Parathyroid adenoma (tissue), 2 donors: ENCODE data around the gene CA14.
"Not testable (repeated sequence)": the region's sequence is repeated elsewhere in the genome, so short reads cannot be mapped to it uniquely, and the experiment has no call there.

ENCODE experiments used
- H2AFZ ChIP-seq: fragments of 300-600 bp; sonication (generic); one replicate; pipeline ENCODE4 v1.7.0; 2017; ENCODE audit warnings: antibody characterized with exemption, mild to moderate bottlenecking
- H3K27ac ChIP-seq: fragments of 300-600 bp; sonication (generic); one replicate; pipeline ENCODE4 v1.7.0; 2017
- H3K27me3 ChIP-seq: fragments of 300-600 bp; sonication (generic); one replicate; pipeline ENCODE4 v1.7.0; 2017; ENCODE audit warnings: low read length; ENCODE audit not compliant: control insufficient read depth, insufficient read depth
- H3K36me3 ChIP-seq: fragments of 300-600 bp; sonication (generic); one replicate; pipeline ENCODE4 v1.7.0; 2017; ENCODE audit warnings: low read length; ENCODE audit not compliant: control insufficient read depth, insufficient read depth
- H3K4me1 ChIP-seq: fragments of 300-600 bp; sonication (generic); one replicate; pipeline ENCODE4 v1.7.0; 2017; ENCODE audit warnings: control low read depth
- H3K4me2 ChIP-seq: fragments of 300-600 bp; sonication (generic); one replicate; pipeline ENCODE4 v1.7.0; 2017; ENCODE audit warnings: low read length
- H3K4me3 ChIP-seq: fragments of 300-600 bp; sonication (generic); one replicate; pipeline ENCODE4 v1.7.0; 2017; ENCODE audit warnings: low read depth, low read length
- H3K79me2 ChIP-seq: fragments of 300-600 bp; sonication (generic); one replicate; pipeline ENCODE4 v1.7.0; 2017; ENCODE audit warnings: control low read depth
- H3K9ac ChIP-seq: fragments of 300-600 bp; sonication (generic); one replicate; pipeline ENCODE4 v1.7.0; 2017; ENCODE audit warnings: mild to moderate bottlenecking
- H3K9me3 ChIP-seq: fragments of 300-600 bp; sonication (generic); one replicate; pipeline ENCODE4 v1.7.0; 2017; ENCODE audit warnings: low read length; ENCODE audit not compliant: control insufficient read depth
- CTCF ChIP-seq: fragments of 300-600 bp; sonication (generic); IDR thresholded peaks from one replicate; pipeline ENCODE4 v1.7.0; 2017; ENCODE audit warnings: antibody characterized with exemption, mild to moderate bottlenecking
- donor health status: primary hyperparathyroidism.

The CA14 gene

GRCh38 chr1:150235852-150236613 lies 21.5 kb upstream of the CA14 start, which contains the start of gene ANP32E:
Gene ANP32E (minus strand): TSS chr1:150236112. CDS start chr1:150235786, 326 bp downstream.
- H3K27ac ChIP-seq, result peak within 1 kb of the TSS; percentile 95
- H3K4me2 ChIP-seq, result peak within 1 kb of the TSS; percentile 90
- no peaks in the 10 kb centered on the region for H3K79me2 ChIP-seq
- H3K36me3 ChIP-seq, result no peaks in the 10 kb centered on the region
- H3K9me3 ChIP-seq, result no peaks in the 10 kb centered on the region
- no peaks in the 10 kb centered on the region for H3K27me3 ChIP-seq
- H3K9ac ChIP-seq, result peak within 1 kb of the TSS; percentile 87
- peak within 1 kb of the TSS; percentile 94 for H3K4me3 ChIP-seq
- H3K4me1 ChIP-seq, result peaks cover 2% of the 10 kb centered on the region
- no peak for TF ChIP-seq CTCF
- peak within 1 kb of the TSS; percentile 83 for H2AFZ ChIP-seq

GRCh38 chr1:150236614-150237100 lies 20.9 kb upstream of the CA14 start:
- H3K4me1 ChIP-seq, result peaks cover 2% of the 10 kb centered on the region
- H3K27ac ChIP-seq, result peak overlapping the region; percentile 3
- H3K4me3 ChIP-seq, result peak overlapping the region; percentile 94
- TF ChIP-seq CTCF, result no peak
- no peak overlapping the region for H3K9ac ChIP-seq
- H3K4me2 ChIP-seq, result peak overlapping the region; percentile 72
- H3K36me3 ChIP-seq, result no peaks in the 10 kb centered on the region
- no peaks in the 10 kb centered on the region for H3K27me3 ChIP-seq
- peak overlapping the region; percentile 72 for H2AFZ ChIP-seq
- no peaks in the 10 kb centered on the region for H3K9me3 ChIP-seq
- no peaks in the 10 kb centered on the region for H3K79me2 ChIP-seq

GRCh38 chr1:150237176-150237575 lies 20.4 kb upstream of the CA14 start:
- not testable (repeated sequence) for H3K9ac ChIP-seq, H3K27me3 ChIP-seq, H2AFZ ChIP-seq, H3K4me1 ChIP-seq, H3K4me2 ChIP-seq, H3K27ac ChIP-seq, H3K36me3 ChIP-seq, H3K9me3 ChIP-seq, H3K4me3 ChIP-seq, H3K79me2 ChIP-seq

- H3K9me3 ChIP-seq, result no peaks in the 10 kb centered on the region
- TF ChIP-seq CTCF, result no peak
- H3K9ac ChIP-seq, result no peak overlapping the region
- H3K79me2 ChIP-seq, result no peaks in the 10 kb centered on the region
- peaks cover 2% of the 10 kb centered on the region for H3K4me1 ChIP-seq
- H3K27ac ChIP-seq, result no peak overlapping the region
- no peak overlapping the region for H3K4me2 ChIP-seq
- H3K4me3 ChIP-seq, result no peak overlapping the region
- no peak overlapping the region for H2AFZ ChIP-seq
- H3K36me3 ChIP-seq, result no peaks in the 10 kb centered on the region
- no peaks in the 10 kb centered on the region for H3K27me3 ChIP-seq
These were observed 19.8 kb upstream of the CA14 start for GRCh38 chr1:150237746-150238145.

GRCh38 chr1:150243003-150243402 lies 14.6 kb upstream of the CA14 start:
- no peak overlapping the region for H3K9ac ChIP-seq
- H3K4me2 ChIP-seq, result no peak overlapping the region
- no peak overlapping the region for H3K27ac ChIP-seq
- H3K27me3 ChIP-seq, result no peaks in the 10 kb centered on the region
- no peak overlapping the region for H2AFZ ChIP-seq
- no peaks in the 10 kb centered on the region for H3K9me3 ChIP-seq
- H3K36me3 ChIP-seq, result no peaks in the 10 kb centered on the region
- H3K4me3 ChIP-seq, result no peak overlapping the region
- no peak for TF ChIP-seq CTCF
- no peaks in the 10 kb centered on the region for H3K79me2 ChIP-seq
- no peaks in the 10 kb centered on the region for H3K4me1 ChIP-seq
